T-helper 2 cell treated with Interferon-gamma antibody and Interleukin-4, amounts not matched to agents 5 μg/mL and 100 μg/mL, for 36 hours (primary cell): ENCODE measurements around the gene WDR81.
A peak's percentile ranks its signal among the peaks of the same experiment; 100 is the strongest.
"Not testable (repeated sequence)": the region's sequence is repeated elsewhere in the genome, so short reads cannot be mapped to it uniquely, and the experiment has no call there.

Source experiments
- DNase-seq: peaks from one replicate; pipeline ENCODE4 v3.0.0; 2021; ENCODE audit warnings: low spot score
- H3K27ac Mint-ChIP-seq: one replicate; pipeline ENCODE4 v1.8.0; 2021; ENCODE audit warnings: mild to moderate bottlenecking, mixed read lengths
- H3K27me3 Mint-ChIP-seq: one replicate; pipeline ENCODE4 v1.8.0; 2021; ENCODE audit warnings: low read depth, mixed read lengths
- H3K36me3 Mint-ChIP-seq: one replicate; pipeline ENCODE4 v1.8.0; 2021; ENCODE audit warnings: low read depth, mixed read lengths
- H3K4me1 Mint-ChIP-seq: one replicate; pipeline ENCODE4 v1.8.0; 2021; ENCODE audit warnings: low read depth, mixed read lengths
- H3K4me3 Mint-ChIP-seq: one replicate; pipeline ENCODE4 v1.8.0; 2022; ENCODE audit warnings: mild to moderate bottlenecking, moderate library complexity, mixed read lengths
- H3K9me3 Mint-ChIP-seq: one replicate; pipeline ENCODE4 v1.8.0; 2021; ENCODE audit warnings: mixed read lengths

Gene WDR81

GRCh38 chr17:1708791-1709346 lies 15.6 kb upstream of the WDR81 start:
- not testable (repeated sequence) for H3K4me1 Mint-ChIP-seq, H3K9me3 Mint-ChIP-seq, H3K27ac Mint-ChIP-seq, DNase-seq
- H3K27me3 Mint-ChIP-seq = peaks cover 53% of the 10 kb centered on the region
- peak overlapping the region; percentile 55 for H3K4me3 Mint-ChIP-seq
- peaks cover 11% of the 10 kb centered on the region for H3K36me3 Mint-ChIP-seq

- no peak overlapping the region for H3K27ac Mint-ChIP-seq
- H3K4me1 Mint-ChIP-seq = peaks cover 9% of the 10 kb centered on the region
- H3K9me3 Mint-ChIP-seq = no peaks in the 10 kb centered on the region
- DNase-seq = no peak
- H3K4me3 Mint-ChIP-seq = no peak overlapping the region
- H3K27me3 Mint-ChIP-seq = peaks cover 54% of the 10 kb centered on the region
- peaks cover 11% of the 10 kb centered on the region for H3K36me3 Mint-ChIP-seq
Observed at GRCh38 chr17:1709403-1709951, 15.0 kb upstream of the WDR81 start.

- no peak within 1 kb of the TSS for H3K27ac Mint-ChIP-seq
- H3K36me3 Mint-ChIP-seq = peaks cover 13% of the 10 kb centered on the region
- H3K27me3 Mint-ChIP-seq = peaks cover 51% of the 10 kb centered on the region
- H3K4me1 Mint-ChIP-seq = peaks cover 11% of the 10 kb centered on the region
- H3K4me3 Mint-ChIP-seq = peak within 1 kb of the TSS; percentile 65
- H3K9me3 Mint-ChIP-seq = no peaks in the 10 kb centered on the region
- no peak for DNase-seq
Observed at GRCh38 chr17:1709971-1710806, 14.3 kb upstream of the WDR81 start, which contains the start of gene TLCD2. TLCD2 (minus strand) TSS chr17:1710377; CDS start chr17:1710242, 135 bp downstream.

- H3K4me1 Mint-ChIP-seq = peaks cover 11% of the 10 kb centered on the region
- peaks cover 13% of the 10 kb centered on the region for H3K36me3 Mint-ChIP-seq
- H3K4me3 Mint-ChIP-seq = peak overlapping the region; percentile 65
- no peaks in the 10 kb centered on the region for H3K9me3 Mint-ChIP-seq
- peaks cover 46% of the 10 kb centered on the region for H3K27me3 Mint-ChIP-seq
- no peak overlapping the region for H3K27ac Mint-ChIP-seq
- DNase-seq = no peak
Observed at GRCh38 chr17:1710807-1711553, 13.5 kb upstream of the WDR81 start.

GRCh38 chr17:1711804-1712203 lies 12.7 kb upstream of the WDR81 start:
- DNase-seq = no peak
- Mint-ChIP-seq H3K27ac (no peak overlapping the region), H3K4me3 (peak overlapping the region; percentile 2), H3K27me3 (peaks cover 43% of the 10 kb centered on the region), H3K9me3 (no peaks in the 10 kb centered on the region), H3K36me3 (peaks cover 13% of the 10 kb centered on the region), H3K4me1 (peaks cover 13% of the 10 kb centered on the region)

GRCh38 chr17:1712271-1712670 lies 12.2 kb upstream of the WDR81 start:
- Mint-ChIP-seq H3K4me3 (peak overlapping the region; percentile 2), H3K27ac (no peak overlapping the region), H3K4me1 (peaks cover 15% of the 10 kb centered on the region), H3K27me3 (peaks cover 40% of the 10 kb centered on the region), H3K36me3 (peaks cover 13% of the 10 kb centered on the region), H3K9me3 (no peaks in the 10 kb centered on the region)
- no peak for DNase-seq

GRCh38 chr17:1713160-1713877 lies 11.2 kb upstream of the WDR81 start:
- H3K4me1 Mint-ChIP-seq = peaks cover 16% of the 10 kb centered on the region
- H3K27ac Mint-ChIP-seq = no peak overlapping the region
- H3K4me3 Mint-ChIP-seq = no peak overlapping the region
- DNase-seq = no peak
- H3K27me3 Mint-ChIP-seq = peaks cover 35% of the 10 kb centered on the region
- no peaks in the 10 kb centered on the region for H3K9me3 Mint-ChIP-seq
- peaks cover 13% of the 10 kb centered on the region for H3K36me3 Mint-ChIP-seq

- no peaks in the 10 kb centered on the region for H3K9me3 Mint-ChIP-seq
- H3K27ac Mint-ChIP-seq = peak overlapping the region; percentile 26
- no peak for DNase-seq
- H3K4me3 Mint-ChIP-seq = peak overlapping the region; percentile 74
- H3K36me3 Mint-ChIP-seq = peaks cover 13% of the 10 kb centered on the region
- peaks cover 16% of the 10 kb centered on the region for H3K4me1 Mint-ChIP-seq
- H3K27me3 Mint-ChIP-seq = peaks cover 33% of the 10 kb centered on the region
Observed at GRCh38 chr17:1713878-1714426, 10.6 kb upstream of the WDR81 start.

GRCh38 chr17:1714427-1714979 lies 10.0 kb upstream of the WDR81 start:
- Mint-ChIP-seq H3K4me1 (peaks cover 16% of the 10 kb centered on the region), H3K27me3 (peaks cover 28% of the 10 kb centered on the region), H3K9me3 (no peaks in the 10 kb centered on the region), H3K4me3 (peak overlapping the region; percentile 75), H3K27ac (peak overlapping the region; percentile 26), H3K36me3 (peaks cover 13% of the 10 kb centered on the region)
- DNase-seq = no peak

GRCh38 chr17:1714980-1715802 lies 9.3 kb upstream of the WDR81 start:
- DNase-seq = peak; percentile 42
- H3K27me3 Mint-ChIP-seq = peaks cover 28% of the 10 kb centered on the region
- H3K36me3 Mint-ChIP-seq = peaks cover 13% of the 10 kb centered on the region
- H3K4me3 Mint-ChIP-seq = peak overlapping the region; percentile 75
- H3K9me3 Mint-ChIP-seq = no peaks in the 10 kb centered on the region
- peaks cover 19% of the 10 kb centered on the region for H3K4me1 Mint-ChIP-seq
- peak overlapping the region; percentile 45 for H3K27ac Mint-ChIP-seq

GRCh38 chr17:1715803-1716075 lies 8.8 kb upstream of the WDR81 start:
- Mint-ChIP-seq H3K27me3 (peaks cover 24% of the 10 kb centered on the region), H3K36me3 (peaks cover 13% of the 10 kb centered on the region), H3K9me3 (no peaks in the 10 kb centered on the region), H3K27ac (peak overlapping the region; percentile 88), H3K4me3 (peak overlapping the region; percentile 98), H3K4me1 (peaks cover 20% of the 10 kb centered on the region)
- DNase-seq = no peak

GRCh38 chr17:1716076-1716911 lies 8.2 kb upstream of the WDR81 start:
- Mint-ChIP-seq H3K9me3 (no peaks in the 10 kb centered on the region), H3K4me1 (peaks cover 24% of the 10 kb centered on the region), H3K27me3 (peaks cover 19% of the 10 kb centered on the region), H3K36me3 (peaks cover 13% of the 10 kb centered on the region), H3K4me3 (peak overlapping the region; percentile 98), H3K27ac (peak overlapping the region; percentile 99)
- DNase-seq = peak; percentile 100
